CD1c-positive myeloid dendritic cell (primary cell): ENCODE measurements around the gene DR1.
"Not testable (repeated sequence)": the region's sequence is repeated elsewhere in the genome, so short reads cannot be mapped to it uniquely, and the experiment has no call there.

ENCODE experiments used
- DNase-seq: peaks from one replicate; pipeline ENCODE4 v3.0.0-alpha.2; 2016; ENCODE audit errors: extremely low spot score

DR1 gene

DNA sequence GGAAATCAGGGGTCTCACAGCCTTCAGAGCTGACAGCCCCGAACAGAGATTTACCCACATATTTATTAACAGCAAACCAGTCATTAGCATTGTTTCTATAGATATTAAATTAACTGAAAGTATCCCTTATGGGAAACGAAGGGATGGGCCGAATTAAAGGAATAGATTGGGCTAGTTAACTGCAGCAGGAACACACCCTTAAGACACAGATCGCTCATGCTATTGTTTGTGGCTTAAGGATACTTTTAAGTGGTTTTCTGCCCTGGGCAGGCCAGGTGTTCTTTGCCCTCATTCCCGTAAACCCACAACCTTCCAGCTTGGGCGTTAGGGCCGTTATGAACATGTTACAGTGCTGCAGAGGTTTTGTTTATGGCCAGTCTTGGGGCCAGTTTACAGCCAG, 40.6 kb downstream of the DR1 start:
- DNase-seq: not testable (repeated sequence)

- DNase-seq: no peak
Observed at GRCh38 chr1:93394514-93394913, 48.8 kb downstream of the DR1 start.

- no peak for DNase-seq
Observed at GRCh38 chr1:93395195-93395594, 49.5 kb downstream of the DR1 start.

DNA sequence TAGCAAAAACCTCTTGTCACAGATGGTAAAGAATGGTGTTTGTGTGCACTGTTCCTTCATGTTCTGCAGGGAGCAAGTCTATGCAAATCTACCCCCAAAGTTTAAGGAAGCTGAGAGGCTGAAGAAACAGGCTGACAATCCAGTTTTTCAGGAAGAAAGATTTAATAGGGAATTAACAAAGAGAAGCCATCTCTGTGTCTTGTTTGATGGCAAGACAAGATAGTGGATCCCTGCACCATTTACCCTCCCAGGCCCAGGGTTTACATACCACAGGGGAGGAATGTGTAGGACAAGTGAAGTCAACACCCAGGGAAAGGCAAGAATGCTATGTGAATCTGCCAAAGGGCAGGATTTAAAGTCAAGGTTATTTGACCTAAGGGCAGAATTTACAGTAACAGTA, 54.1 kb downstream of the DR1 start:
- no peak for DNase-seq

DNA sequence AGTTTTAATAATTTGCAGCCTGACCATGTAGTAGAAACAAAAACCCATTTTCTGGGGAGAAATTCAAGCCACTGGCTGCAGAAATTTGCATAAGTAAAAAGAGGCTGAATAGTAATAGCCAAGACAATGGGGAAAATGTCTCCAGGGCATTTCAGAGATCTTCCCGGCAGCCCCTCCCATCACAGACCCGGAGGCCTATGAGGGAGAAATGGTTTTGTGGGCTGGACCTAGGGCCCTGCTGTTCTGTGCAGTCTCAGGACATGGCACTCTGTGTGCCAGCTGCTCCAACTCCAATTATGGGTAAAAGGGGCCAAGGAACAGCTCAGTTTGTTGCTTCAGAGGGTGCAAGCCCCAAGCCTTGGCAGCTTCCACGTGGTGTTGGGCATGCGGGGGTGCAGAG, 62.5 kb downstream of the DR1 start:
- no peak for DNase-seq

DNA sequence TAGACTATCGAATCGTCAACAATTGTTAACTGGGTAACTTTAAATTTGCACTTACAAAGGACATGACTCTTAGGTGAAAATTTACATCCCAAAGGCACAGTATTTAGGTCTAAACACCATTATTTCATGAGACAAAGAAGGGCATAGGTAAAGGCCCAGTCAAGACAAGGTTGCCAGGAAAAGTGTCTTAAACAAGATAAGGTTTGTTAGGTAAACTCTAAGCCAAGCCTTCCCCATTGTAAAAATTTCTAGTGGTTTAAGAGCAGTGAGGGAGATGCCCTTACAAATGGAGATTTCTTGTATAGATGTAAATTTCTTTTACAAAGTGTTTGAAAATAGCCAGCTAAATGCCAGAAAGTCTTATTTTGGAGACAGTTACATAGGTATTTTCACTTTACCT, 65.3 kb downstream of the DR1 start:
- DNase-seq: no peak

GRCh38 chr1:93414749-93415148, 69.0 kb downstream of the DR1 start:
- peak; percentile 16 for DNase-seq

DNA sequence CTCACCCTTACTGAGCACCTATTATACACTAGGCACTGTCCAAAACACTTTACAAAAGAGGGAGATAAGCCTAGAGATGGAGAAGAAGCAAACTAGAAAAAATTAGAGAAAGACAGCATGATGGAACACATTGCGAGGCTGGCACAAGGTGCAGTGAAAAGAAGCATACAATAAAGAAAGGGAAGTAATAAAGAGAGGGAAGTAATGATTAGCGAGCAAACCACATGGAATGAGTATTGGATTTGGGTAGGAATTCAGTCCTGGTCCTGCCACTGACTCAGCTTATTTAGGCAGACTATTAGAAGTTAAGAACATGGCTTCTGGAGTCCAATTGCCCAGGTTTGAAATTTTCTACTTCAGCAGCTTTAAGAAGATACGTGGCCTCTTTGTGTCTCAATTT, 69.6 kb downstream of the DR1 start:
- no peak for DNase-seq

- no peak for DNase-seq
Observed at GRCh38 chr1:93416183-93416582, 70.5 kb downstream of the DR1 start.
